ENCODE measurements around the gene ITIH4.

Gene ITIH4

DNA sequence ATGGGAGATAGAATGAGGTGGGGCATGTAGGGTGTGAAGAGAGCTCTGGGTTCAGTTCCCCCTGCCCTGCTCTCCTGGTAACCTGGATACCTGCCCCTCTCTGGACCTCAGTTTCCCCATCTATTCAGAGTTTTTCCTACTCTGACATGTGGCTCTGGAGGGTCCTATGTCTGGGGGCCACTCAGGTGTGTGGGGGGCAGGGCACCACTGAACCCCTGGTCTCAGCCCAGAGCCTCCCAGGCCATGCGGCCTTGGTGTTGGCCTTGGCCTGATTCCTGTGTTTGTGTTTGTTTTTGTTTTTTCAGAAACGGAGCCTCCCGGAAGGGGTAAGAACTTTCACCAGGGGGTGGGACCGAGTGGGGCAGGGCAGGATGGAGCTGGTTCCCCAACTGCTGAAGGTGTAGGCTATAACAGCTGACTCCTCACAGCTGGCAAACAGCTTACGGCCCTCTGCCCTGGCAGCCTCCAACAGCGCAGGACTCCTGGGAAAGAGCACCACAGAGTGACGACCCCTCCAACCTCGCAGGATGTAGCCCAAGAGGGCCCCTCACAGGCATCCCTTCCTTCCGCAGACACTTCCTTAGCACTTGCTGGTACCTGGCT, 35.1 kb downstream of the ITIH4 start:
- no peak for DNase-seq

- no peak for DNase-seq
Observed at GRCh38 chr3:52794612-52795099, 35.8 kb downstream of the ITIH4 start, which contains the start of gene ITIH3. TSS of gene ITIH3 (plus strand) at chr3:52794796. CDS start at chr3:52794804, 8 bp downstream.

DNA sequence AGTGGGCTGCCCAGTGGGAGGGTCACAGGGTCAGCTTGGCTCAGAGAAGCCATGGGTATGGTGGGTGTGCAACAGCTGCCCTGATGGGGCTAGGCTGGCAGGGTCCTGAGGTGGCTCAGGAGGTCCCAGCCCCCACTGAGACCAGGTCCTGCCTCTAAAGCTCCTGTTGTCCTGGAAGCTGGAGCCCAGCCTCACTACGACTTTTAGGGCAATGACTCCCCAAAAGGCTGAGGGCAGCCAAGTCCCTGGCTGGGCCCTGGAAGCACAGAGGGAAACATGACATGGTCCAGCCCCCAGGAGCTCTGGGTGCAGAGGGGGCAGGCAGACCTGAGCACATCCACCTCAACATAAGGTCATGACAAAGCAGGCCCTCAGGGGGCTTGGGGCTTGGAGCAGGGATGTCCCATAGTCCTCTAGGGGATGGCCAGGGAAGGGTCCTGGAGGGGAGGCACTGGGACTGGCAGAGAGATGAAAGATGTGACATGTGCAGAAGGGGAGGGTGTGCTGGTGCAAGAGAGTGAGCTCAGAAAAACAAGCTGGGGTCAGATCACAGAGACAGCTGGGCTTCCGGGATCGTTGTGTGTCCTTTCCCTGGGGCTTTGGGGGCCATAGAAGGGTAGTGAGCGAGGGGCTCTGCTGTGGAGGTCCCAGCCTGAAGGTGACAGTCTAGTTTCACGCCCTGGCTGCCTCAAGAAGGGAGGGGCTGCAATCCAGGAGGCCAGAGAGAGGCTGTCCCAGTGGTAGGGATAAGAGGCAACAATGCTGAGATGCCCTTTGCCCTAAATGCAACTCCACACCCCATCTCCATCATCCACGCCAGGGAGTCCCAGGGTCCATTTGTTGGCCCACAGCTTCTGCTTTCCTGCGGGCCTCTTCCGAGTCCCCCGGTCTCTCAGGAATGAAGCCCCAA, 36.5 kb downstream of the ITIH4 start:
- no peak for DNase-seq

- DNase-seq = peak; percentile 16
Observed at GRCh38 chr3:52792961-52793695, 37.3 kb downstream of the ITIH4 start.

- no peak for DNase-seq
Observed at GRCh38 chr3:52792413-52792812, 38.1 kb downstream of the ITIH4 start.

- no peak for DNase-seq
Observed at GRCh38 chr3:52791928-52792327, 38.5 kb downstream of the ITIH4 start.

- no peak for DNase-seq
Observed at GRCh38 chr3:52791366-52791765, 39.1 kb downstream of the ITIH4 start.

- no peak for DNase-seq
Observed at GRCh38 chr3:52790741-52791140, 39.7 kb downstream of the ITIH4 start.

GRCh38 chr3:52790337-52790736, 40.1 kb downstream of the ITIH4 start:
- DNase-seq = no peak

DNA sequence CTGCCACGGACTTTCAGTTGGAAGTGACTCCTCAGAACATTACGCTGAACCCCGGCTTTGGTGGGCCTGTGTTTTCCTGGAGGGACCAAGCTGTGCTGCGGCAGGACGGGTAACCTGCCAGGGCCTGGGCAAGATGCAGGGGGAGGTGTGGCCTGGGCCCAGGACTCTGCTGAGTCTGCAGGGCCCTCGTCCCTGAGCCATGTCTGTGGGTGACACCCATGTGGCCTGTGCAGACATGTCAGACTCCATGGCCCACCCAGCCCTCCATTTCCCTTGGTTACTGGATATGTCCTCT, 40.8 kb downstream of the ITIH4 start:
- DNase-seq = no peak

DNA sequence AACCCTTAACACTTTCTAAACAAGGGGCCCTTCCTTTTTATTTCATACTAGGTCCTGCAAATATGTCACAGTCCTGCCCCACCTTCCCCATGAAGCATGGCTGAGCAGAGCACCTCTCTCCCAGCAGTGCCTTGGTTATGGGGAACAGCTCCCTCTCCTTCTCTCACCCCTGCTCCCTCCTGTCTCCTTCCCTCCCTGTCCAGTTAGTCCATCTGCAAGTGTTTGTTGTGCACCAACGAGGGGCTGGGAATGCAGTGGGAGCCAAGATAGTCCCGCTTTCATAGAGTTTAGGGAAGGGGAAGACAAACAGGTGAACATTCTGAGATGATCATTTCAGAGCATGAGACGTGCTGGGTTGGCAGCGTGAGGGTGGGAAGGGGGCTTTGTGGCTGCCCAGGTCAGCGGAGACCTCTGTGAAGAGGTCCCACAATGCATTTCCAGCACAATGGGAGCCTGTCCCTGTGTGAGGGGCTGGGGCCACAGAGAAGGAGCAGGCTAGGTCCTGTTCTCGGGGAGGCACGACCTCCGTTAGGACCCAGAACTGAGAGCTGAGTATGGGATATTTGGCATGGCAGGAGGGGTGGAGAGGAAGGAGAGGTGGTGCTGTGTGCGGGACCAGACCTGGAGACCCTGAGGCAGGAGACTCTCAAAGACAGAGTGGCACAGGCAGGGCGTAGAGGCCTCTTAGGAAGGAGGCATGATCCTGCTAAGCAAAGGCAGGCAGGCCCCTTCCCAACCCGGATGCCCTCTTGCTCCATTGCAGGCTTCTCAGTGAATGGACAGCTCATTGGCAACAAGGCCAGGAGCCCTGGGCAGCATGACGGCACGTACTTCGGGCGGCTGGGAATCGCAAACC, 41.4 kb downstream of the ITIH4 start:
- DNase-seq = no peak

- DNase-seq = no peak
Observed at GRCh38 chr3:52787672-52788625, 42.5 kb downstream of the ITIH4 start.

- no peak for DNase-seq
Observed at GRCh38 chr3:52787246-52787645, 43.2 kb downstream of the ITIH4 start.

DNA sequence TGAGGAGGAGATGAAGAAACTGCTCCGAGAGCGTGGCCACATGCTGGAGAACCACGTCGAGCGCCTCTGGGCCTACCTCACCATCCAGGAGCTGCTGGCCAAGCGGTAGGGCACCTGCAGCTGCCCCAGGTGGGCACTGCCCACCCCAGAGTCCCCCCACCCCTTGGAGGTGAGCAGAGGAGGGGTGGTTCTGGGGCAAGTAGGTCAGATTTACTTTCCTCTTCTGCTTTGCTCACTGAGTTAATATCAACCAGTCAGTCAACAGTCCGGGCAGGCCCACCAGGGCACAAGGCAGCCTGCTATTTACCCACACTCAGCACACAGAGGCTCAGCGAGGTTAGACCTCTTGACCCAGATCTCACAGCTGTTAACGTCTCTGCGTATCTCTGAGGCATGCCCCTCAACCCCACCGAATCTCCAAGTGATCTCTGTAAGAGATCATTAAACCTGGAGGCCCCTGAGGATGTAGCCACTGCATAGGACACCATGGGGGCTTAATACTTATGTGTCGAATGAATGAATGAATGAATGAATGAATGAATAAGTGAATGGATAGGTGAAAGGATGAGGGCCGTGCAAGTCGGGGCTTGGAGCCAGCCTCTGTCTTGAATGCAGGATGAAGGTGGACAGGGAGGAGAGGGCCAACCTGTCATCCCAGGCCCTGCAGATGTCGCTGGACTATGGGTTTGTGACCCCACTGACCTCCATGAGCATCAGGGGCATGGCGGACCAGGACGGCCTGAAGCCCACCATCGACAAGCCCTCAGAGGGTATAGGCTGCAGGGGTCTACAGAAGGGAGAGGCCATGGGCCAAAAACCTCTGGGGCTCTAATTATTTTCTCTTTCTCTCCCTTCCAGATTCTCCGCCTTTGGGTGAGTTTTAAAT, 43.9 kb downstream of the ITIH4 start:
- no peak for DNase-seq

DNA sequence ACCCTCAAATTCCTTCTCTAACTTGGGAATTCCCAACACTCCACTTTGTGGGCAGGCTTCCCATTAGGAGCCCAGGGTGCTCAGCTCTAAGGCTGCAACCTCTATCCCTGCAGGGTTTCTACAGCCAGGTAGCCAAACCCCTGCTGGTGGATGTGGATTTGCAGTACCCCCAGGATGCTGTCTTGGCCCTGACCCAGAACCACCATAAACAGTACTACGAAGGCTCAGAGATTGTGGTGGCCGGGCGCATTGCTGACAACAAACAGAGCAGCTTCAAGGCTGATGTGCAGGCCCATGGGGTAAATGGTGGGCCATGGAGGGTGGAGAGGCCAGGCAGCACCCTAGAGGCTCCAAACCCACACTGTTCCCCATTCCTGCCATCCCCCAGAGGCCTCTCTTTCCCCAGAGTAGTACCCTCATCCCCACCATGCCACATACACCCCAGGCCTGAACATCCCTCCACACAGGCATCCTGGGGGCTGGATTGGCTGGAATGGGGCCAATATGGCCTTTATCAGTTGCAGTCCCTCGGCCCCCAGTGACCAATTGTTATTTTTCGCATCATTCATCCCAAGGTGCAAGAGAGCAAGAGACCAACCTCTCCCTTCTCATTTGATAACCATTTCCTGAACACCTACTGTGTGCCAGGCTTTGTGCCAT, 45.4 kb downstream of the ITIH4 start:
- no peak for DNase-seq

GRCh38 chr3:52784021-52784621, 46.4 kb downstream of the ITIH4 start:
- DNase-seq = no peak

DNA sequence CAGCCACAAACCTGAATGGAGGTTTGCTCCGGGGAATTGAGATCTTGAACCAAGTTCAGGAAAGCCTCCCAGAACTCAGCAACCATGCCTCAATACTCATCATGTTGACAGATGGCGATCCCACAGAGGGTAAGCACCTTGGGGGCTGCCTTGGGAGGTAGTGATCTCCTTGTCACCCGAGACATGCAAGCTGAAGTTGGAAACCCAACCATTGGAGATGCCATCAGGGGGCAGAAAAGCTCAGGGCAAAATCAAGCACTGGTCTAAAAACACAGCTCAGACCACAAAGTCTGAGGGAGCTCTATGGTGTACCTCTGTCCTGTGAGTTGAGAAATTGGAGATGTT, 47.3 kb downstream of the ITIH4 start:
- no peak for DNase-seq

GRCh38 chr3:52782412-52783210, 47.9 kb downstream of the ITIH4 start:
- no peak for DNase-seq

GRCh38 chr3:52781741-52782140, 48.7 kb downstream of the ITIH4 start:
- DNase-seq = no peak

Measured in suppressor macrophage treated with lipopolysaccharide for 4 hours (primary cell).